Measurements from ENCODE around the gene MSI2.

GRCh38 chr17:57580055-57580739 lies 323.9 kb downstream of the MSI2 start:
- TF ChIP-seq CTCF (IDR thresholded peaks at IDR 0.05), result no peak
- TF ChIP-seq POLR2A (IDR thresholded peaks at IDR 0.05), result no peak

All from thyroid gland (tissue), 4 donors.